Right renal cortex interstitium (tissue), 3 donors: ENCODE results near the gene DOC2B. TPM values are rescaled to one million over a fixed set of nuclear protein-coding genes. Genes with fewer than 3 reads are reported as not detected.
"Not testable (repeated sequence)": the region's sequence is repeated elsewhere in the genome, so short reads cannot be mapped to it uniquely, and the experiment has no call there.

ENCODE experiments used
- DNase-seq, 3 donors: peaks; one replicate each; pipeline ENCODE4 v3.0.0-alpha.2; 2013; ENCODE audit warnings: low read depth in 3 of 3, low spot score in 2 of 3
- polyA plus RNA-seq, 3 donors: library from polyadenylated mRNA; unstranded; fragments of 120-200 nt; gene quantifications; one replicate each; pipeline ENCODE4 v1.2.1, GENCODE V29; 2013; ENCODE audit not compliant: insufficient read length in 3 of 3

Gene DOC2B
- polyA plus RNA-seq, 3 donors: 59.8 to 76.6 (median 75.8) TPM

- DNase-seq: no peak
These were observed 32.0 kb upstream of the DOC2B start for GRCh38 chr17:213286-214105.

DNA sequence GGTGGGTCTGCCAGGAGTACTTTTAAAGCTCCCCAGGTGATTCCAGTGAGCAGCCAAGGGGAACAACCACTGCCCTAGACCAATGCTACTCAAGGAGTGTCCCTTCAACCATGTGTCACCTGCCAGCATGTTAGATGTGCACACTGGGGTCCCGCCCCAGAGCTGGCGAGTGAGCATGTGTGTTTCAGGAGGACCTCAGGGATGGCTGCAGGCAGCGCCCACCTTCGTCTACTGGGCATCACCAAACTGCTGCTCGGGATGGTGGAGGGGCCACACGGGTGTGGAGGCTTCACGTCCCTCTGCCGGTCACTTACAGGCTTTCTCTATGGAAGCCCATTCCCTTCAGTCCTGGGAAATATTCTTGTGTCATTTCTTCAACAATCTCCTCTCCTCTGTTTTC is 29.0 kb upstream of the DOC2B start:
- DNase-seq: no peak

- no peak for DNase-seq
These were observed 27.0 kb upstream of the DOC2B start for GRCh38 chr17:208429-208828.

DNA sequence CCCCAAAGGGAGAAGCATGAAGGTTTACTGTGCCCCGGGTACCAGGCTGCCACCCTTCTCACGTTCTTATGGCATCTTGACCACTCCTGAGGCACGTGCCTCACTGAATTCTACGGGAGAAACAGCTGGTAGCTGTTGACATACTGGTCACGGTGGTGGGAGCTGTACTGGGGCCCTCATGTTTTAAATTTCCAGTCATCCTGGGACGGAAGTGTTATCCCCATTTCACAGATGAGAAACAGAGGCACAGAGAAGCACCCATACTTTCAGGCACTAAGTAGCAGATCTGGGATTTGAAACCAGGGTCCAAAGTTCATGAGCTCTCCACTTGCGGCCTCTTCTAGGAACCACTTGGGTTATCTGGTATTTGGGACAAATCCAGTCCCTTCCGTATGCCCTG is 26.3 kb upstream of the DOC2B start:
- no peak for DNase-seq

DNA sequence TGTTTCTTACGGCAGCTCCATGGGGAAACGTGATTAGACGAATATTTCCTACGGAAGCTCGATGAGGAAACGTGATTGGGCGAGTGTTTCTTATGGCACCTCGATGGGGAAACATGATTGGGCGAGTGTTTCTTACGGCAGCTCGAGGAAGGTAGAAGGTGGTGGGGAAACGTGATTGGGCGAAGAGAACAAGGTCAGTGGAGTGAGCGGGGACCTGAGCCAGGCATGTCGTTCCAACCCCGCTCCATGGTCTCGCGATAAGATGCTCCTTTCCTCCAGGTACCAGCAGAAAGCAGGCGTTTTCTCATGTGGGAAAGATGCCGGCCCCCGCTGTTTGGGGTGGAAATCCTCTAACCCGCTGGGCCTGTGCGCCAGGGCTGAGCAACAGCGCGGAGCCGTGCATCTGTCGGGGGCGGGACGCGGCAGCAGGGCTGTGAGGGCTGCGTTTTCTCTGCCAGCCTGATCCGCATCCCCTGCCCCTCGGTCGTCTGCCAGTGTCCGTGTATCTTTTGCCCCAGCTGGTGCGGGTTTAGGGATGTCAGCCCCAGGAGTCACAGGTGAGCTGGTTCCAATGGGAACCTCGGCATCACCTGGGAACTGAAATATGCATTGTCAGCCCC is 25.6 kb upstream of the DOC2B start:
- no peak for DNase-seq

- not testable (repeated sequence) for DNase-seq
These were observed 25.0 kb upstream of the DOC2B start for GRCh38 chr17:206484-206883.

DNA sequence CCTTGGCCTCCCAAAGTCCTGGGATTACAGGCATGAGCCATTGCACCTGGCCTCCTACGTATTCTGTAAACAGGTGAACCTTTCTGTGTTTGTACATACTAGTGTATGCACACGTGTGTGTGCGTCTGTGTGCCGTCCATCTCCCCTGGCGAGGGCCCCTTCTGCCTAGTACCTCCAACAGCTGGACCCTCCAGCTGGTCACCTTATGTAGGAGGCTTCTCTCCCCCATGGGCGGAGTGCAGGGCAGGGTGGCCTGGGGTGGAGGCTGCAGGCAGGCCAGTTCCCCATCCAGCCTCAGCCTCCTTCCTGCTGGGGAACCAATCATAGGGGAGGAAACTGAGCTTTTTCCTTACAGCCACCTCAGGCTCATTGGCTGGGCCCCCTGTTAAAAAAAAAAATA is 24.4 kb upstream of the DOC2B start:
- DNase-seq: no peak

- DNase-seq: no peak
These were observed 23.8 kb upstream of the DOC2B start for GRCh38 chr17:205148-205669.

GRCh38 chr17:204427-205147 is 23.1 kb upstream of the DOC2B start:
- DNase-seq: no peak

DNA sequence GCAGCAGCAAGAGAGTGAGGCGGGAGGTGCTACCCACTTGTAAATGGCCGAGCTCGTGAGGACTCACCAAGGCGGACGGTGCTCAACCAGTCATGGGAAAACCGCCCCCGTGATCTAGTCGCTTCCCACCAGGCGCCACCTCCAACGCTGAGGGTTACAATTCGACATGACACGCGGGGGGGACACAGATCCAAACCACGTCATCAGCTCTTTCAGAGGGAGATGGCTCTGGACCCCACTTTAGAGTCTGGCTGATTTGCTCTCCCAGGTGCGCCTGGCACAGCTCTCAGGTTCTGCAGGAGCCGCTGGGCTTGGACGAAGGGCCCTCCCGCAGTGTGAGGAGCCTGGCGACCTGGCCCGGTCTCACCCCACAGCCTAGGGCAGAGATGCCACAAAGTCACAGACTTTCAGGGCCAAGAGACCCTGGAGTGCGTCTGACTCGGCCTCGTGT is 21.1 kb upstream of the DOC2B start:
- no peak for DNase-seq

GRCh38 chr17:201736-202135 is 20.3 kb upstream of the DOC2B start:
- DNase-seq: not testable (repeated sequence)

- not testable (repeated sequence) for DNase-seq
These were observed 19.8 kb upstream of the DOC2B start for GRCh38 chr17:201257-201656.

- no peak for DNase-seq
These were observed 19.1 kb upstream of the DOC2B start for GRCh38 chr17:200586-200985.

DNA sequence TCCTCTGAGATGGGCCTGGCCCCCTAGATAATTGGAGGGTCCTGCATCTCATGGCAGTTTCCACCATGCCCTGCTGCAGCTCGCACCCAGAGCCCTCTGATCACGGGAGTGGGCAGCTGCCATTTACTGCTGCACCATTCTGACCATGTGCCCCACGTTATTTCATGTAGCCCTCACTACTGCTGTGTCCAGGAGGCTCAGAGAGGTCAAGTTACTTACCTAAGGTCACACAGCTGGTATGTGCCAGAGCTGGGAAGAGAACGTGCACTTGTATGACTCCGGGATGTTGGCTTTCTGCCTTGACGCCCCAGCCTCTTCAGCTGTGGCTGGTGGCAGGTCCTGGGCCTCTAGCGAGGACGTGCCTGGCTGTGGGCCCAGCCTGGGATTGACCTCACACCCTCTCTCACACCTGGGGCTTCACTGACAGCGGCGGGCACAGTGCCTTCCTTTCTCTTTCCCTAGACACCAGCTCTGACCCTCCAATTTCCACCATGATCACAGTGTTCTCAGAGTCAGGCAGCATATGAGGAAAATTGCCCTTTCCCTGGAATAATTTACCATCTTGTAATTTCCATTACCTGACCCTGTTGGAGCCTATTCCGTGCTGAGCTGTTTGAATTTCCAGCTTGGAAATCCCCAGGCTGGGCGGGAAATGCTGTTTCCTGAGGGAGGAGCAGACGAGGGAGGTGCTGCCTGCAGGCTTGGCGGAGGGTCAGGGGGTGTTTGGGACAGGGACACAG is 18.5 kb upstream of the DOC2B start:
- DNase-seq: no peak

DNA sequence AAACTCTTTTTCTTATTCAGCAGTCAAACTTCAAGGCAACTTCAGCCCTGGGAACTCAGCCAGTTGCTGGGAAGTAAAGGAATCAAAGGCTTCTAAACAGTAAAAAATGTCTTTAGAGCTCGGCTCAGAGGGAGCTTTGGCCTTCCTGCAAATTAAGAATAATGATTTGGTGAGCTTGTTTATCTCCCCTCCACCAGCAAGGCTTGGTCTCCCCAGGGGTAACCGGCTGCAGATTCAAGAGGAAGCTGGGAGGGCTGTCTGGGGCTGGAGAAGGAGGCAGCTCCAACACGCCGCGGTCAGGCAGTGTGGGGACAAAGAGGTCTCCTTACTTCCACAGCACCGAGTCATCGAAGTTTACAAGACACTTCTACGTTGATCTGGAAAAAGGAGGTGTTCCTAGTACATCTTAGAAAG is 17.7 kb upstream of the DOC2B start:
- no peak for DNase-seq

DNA sequence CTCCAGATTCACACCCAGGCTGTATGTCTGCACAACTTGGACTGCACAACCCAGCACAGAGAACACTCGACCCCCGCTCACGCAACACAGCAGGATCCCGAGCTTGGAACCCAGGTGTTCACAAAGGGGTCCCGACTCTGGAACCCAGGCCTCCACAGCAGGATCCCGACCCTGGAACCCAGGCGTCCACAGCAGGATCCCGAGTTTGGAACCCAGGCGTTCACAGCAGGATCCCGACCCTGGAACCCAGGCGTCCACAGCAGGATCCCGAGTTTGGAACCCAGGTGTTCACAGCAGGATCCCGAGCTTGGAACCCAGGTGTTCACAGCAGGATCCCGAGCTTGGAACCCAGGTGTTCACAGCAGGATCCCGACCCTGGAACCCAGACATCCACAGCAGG is 16.8 kb upstream of the DOC2B start:
- not testable (repeated sequence) for DNase-seq

DNA sequence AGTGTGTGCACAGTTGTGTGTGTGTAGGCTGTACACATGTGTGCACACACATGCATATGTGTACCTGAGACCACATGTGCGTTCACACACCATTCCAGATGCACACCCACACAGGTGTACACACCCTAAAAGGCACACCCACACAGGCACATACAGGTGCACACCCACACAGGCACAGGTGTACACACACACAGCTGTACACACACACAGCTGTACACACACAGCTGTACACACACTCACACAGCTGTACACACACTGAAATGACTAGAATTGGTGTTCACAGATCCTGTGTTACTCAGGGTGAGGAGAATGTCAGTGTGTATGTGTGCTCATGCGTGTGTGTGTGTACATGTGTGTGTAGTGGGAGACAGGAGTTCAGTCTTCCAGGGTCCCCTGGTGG is 15.9 kb upstream of the DOC2B start:
- no peak for DNase-seq

DNA sequence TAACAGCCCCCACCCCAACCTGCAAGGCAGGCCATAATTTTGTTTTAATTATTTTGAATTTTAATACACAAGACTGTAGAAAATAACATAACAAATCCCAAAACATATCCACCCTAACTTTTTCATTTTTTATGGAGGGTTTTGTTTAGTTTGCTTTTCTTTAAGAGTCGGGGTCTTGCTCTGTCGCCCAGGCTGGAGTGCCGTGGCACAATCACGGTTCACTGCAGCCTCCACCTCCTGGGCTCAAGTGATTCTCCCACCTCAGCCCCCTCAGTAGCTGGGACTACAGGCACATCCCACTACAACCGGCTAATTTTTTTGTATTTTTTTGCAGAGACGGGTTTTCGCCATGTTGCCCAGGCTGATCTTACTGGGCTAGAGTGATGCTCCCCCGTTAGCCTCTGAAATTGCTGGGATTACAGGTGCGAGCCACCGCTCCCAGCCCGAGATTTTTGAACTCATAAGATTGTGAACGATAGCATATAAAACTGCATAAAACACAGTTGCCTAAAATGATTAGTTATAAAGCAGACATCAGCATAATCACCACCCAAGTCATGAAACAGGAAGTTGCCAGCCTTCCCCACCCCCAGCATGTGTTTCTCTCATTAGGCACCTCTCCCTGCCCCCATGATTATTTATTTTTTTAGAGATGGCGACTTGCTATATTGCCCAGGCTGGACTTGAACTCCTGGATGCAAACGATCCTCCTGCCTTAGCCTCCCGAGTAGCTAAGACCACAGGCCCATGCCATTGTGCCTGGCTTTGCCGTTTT is 13.6 kb upstream of the DOC2B start:
- DNase-seq: no peak

GRCh38 chr17:193841-194806 is 12.7 kb upstream of the DOC2B start:
- DNase-seq: no peak
